OCI-M2 (cell line): ENCODE data around the gene MSH4.
"Not testable (repeated sequence)": the region's sequence is repeated elsewhere in the genome, so short reads cannot be mapped to it uniquely, and the experiment has no call there.

Experiments
- DNase-seq: peaks from one replicate; lab custom pipeline; 2025; ENCODE audit not compliant: unreplicated experiment; lab: John Stamatoyannopoulos, UW

Gene MSH4

GRCh38 chr1:75795703-75796193, 934 bp upstream of the MSH4 start:
- DNase-seq = no peak

GRCh38 chr1:75797273-75797588, 549 bp downstream of the MSH4 start:
- DNase-seq = no peak

DNA sequence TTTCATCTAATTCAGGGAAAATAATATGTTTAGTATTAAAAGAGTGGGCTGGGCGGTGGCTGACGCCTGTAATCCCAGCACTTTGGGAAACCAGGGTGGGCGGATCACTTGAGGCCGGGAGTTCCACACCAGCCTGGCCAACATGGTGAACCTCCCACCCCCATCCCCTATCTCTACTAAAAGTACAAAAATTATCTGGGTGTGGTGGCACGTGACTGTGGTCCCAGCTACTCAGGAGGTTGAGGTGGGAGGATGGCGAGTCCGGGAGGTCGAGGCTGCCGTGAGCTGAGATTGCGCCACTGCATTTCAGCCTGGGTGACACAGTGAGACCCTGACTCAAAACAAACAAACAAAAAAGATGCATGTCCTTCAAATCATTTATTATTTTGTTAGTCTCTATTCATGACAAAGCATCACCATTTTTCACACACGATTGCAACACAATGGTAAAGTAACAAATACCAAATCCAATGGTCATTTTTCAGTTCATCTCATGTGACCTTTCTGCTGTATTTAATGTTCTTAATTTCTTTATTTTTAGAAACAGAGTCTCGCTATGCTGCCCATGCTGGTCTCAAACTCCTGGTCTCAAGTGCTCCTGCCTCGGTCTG, 1.0 kb downstream of the MSH4 start:
- DNase-seq = no peak

GRCh38 chr1:75801480-75801879, 4.8 kb downstream of the MSH4 start:
- DNase-seq = not testable (repeated sequence)

DNA sequence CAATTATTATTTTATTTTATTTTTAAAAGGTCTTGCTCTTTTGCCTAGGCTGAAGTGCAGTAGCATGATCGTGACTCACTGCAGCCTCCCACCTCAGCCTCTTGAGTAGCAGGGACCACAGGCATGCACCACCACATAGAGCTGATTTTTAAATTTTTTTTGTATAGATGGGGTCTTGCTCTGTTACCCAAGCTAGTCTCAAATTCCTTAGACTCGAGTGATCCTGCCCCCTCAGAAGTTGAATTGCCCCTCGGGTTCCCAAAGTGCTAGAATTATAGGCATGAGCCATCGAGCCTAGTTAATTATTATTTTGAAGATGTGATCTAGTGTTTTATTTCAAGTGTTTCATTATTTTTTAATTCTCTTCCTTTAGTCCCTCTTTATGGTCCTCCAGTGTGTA, 12.2 kb downstream of the MSH4 start:
- DNase-seq = no peak

DNA sequence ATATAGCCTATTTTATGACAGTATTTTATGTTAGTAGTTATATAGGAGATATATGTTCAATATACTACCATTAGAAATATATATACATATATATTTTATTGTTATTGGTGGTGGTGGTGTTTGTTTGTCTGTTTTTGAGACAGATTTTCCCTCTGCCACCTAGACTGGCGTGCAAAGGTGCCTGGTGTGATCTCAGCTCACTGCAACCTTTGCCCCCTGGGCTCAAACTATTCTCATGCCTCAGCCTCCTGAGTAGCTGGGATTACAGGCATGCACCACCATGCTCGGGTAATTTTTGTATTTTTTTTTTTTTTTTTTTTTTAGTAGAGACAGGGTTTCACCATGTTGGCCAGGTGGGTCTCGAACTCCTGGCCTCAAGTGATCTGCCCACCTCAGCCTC, 13.4 kb downstream of the MSH4 start:
- not testable (repeated sequence) for DNase-seq

GRCh38 chr1:75811211-75811981, 14.7 kb downstream of the MSH4 start:
- DNase-seq = no peak

DNA sequence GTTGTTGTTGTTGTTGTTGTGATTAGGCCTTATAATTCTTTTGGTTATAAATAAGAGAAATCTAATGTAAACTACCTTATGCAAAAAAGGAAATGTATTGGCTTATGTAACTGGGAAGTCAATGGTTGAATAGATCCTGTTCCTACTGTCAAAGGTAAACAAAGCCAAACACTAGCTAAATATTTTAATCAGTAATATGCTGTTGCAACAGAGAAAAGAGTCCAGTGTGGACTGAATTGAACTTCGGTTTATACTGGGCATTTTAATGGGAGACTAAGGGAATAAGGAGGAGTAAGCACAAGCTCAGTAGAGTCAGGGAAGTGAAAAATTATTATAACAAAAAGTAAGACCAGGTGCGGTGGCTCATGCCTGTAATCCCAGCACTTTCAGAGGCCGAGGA, 15.4 kb downstream of the MSH4 start:
- DNase-seq = no peak

- DNase-seq = not testable (repeated sequence)
These were observed 26.9 kb downstream of the MSH4 start for GRCh38 chr1:75823596-75823995.

DNA sequence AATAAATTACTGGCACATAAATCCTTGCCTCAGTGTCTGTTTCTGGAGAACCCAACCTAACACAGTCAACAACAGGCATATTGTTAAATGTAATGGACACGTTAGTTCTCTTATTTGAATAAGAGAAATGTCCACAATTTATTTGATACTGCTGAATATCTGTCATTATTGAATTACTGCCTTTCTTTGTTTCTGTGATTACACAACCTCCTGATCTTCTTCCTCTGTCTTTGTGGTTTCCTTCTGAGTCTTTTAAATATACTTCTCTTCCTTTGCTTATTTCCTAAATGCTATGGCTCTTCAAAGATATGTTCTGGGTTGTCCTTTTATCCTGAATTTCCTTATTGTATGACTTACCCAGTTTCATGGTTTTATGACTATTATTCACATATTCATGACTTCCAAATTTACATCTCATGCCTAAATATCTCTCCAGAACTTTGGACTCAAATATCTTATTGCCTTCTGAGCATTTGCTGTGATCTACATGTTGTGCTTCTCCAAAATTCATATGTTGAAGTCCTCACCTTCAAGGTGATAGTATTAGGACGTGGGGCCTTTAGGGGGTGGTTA, 39.9 kb downstream of the MSH4 start:
- no peak for DNase-seq

- no peak for DNase-seq
These were observed 41.4 kb downstream of the MSH4 start for GRCh38 chr1:75838079-75838478.

- DNase-seq = no peak
These were observed 44.7 kb downstream of the MSH4 start for GRCh38 chr1:75841421-75841820.

DNA sequence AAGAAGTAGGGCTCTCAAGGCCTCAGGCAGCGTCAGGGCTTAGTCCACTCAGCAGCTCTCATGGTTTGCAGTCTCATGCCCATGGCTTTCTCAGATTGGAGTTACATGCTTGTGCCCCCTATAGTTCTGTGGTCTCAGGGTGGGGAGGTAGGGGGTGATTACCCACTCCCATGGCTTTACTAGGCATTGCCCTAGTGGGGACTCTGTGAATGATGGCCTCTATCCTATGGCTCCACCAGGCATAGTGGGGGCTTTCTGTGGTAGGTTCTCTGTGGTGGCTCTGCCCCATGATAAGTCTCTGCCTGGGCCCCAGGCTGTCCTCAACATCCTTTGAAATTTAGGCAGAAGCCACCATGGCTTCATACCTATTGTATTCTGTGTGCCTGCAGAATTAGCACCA, 48.9 kb downstream of the MSH4 start:
- no peak for DNase-seq

DNA sequence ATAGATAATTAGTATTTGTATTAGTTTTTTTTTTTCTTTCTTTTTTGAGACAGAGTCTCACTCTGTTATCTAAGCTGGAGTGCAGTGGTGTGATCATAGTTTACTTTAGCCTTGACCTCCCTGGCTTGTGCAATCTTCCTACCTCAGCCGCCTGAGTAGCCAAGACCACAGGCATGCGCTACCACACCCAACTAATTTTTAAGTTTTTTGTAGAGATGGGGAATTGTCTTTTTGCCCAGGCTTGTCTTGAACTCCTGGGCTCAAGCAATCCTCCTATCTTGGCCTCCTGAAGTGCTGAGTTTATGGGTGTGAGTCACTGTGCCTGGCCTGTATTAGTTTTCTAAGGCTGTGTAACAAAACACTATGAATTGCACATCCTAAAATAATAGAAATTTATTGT, 58.3 kb downstream of the MSH4 start:
- no peak for DNase-seq

- no peak for DNase-seq
These were observed 59.1 kb downstream of the MSH4 start for GRCh38 chr1:75855734-75856133.

DNA sequence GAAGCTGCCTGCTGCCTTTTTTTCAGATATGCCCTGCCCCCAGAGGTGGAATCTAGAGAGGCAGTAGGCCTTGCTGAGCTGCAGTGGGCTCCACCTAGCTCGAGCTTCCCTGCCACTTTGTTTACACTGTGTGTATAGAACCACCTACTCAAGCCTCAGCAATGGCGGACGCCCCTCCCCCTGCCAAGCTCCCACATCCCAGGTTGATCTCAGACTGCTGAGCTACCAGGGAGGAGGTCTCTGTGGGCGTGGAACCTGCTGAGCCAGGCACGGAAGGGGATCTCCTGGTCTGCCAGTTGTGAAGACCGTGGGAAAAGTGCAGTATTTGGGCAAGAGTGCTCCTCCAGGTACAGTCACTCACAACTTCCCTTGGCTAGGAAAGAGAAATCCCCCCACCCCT, 65.1 kb downstream of the MSH4 start:
- DNase-seq = no peak

GRCh38 chr1:75870951-75871350, 74.3 kb downstream of the MSH4 start:
- no peak for DNase-seq

GRCh38 chr1:75879985-75880384, 83.3 kb downstream of the MSH4 start:
- DNase-seq = no peak

DNA sequence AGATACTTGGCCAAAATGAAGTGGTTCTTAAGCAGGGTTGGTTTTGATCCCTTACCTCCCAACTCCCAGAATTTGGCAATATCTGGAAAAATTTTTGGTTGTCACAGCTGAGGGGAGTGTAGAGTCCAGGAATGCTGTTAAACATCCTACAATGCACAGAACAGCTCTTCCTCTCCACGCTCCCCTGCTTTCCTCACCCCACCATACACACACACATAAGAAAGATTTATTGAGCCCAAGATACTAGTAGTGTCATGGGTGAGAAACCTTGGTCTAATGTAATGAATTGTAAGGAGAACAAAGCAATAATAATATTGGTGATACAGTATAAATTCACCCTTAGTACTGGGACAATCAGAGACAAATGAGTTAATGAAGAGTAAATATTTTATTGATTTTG, 87.8 kb downstream of the MSH4 start:
- DNase-seq = no peak

- DNase-seq = no peak
These were observed 104.7 kb downstream of the MSH4 start for GRCh38 chr1:75901371-75901770.

- no peak for DNase-seq
These were observed 112.1 kb downstream of the MSH4 start for GRCh38 chr1:75908717-75909152.

GRCh38 chr1:75916834-75917233, 120.2 kb downstream of the MSH4 start:
- no peak for DNase-seq
